Measurements from ENCODE around the gene FLYWCH2.

FLYWCH2 gene

GRCh38 chr16:2853531-2854073 is 29.4 kb upstream of the FLYWCH2 start:
- DNase-seq (ENCODE audit: low read depth) = no peak

GRCh38 chr16:2854700-2855309 is 28.2 kb upstream of the FLYWCH2 start:
- no peak for DNase-seq (ENCODE audit: low read depth)

GRCh38 chr16:2855536-2855935 is 27.5 kb upstream of the FLYWCH2 start:
- DNase-seq (ENCODE audit: low read depth) = no peak

GRCh38 chr16:2856061-2856670 is 26.8 kb upstream of the FLYWCH2 start:
- no peak for DNase-seq (ENCODE audit: low read depth)

- DNase-seq (ENCODE audit: low read depth) = no peak
These were observed 26.1 kb upstream of the FLYWCH2 start for GRCh38 chr16:2856686-2857450.

GRCh38 chr16:2857451-2858244 is 25.4 kb upstream of the FLYWCH2 start, which contains the start of gene PRSS22:
Gene PRSS22 (minus strand): TSS chr16:2858170. CDS start chr16:2858104, 66 bp downstream.
- DNase-seq (ENCODE audit: low read depth) = no peak

- DNase-seq (ENCODE audit: low read depth) = no peak
These were observed 24.6 kb upstream of the FLYWCH2 start for GRCh38 chr16:2858245-2859025.

- no peak for DNase-seq (ENCODE audit: low read depth)
These were observed 23.2 kb upstream of the FLYWCH2 start for GRCh38 chr16:2859686-2860265.

- no peak for DNase-seq (ENCODE audit: low read depth)
These were observed 22.0 kb upstream of the FLYWCH2 start for GRCh38 chr16:2860826-2861567.

- no peak for DNase-seq (ENCODE audit: low read depth)
These were observed 17.4 kb upstream of the FLYWCH2 start for GRCh38 chr16:2865651-2866050.

GRCh38 chr16:2866431-2866830 is 16.6 kb upstream of the FLYWCH2 start:
- DNase-seq (ENCODE audit: low read depth) = no peak

GRCh38 chr16:2867661-2867986 is 15.4 kb upstream of the FLYWCH2 start:
- no peak for DNase-seq (ENCODE audit: low read depth)

- peak; percentile 93 for DNase-seq (ENCODE audit: low read depth)
These were observed 14.8 kb upstream of the FLYWCH2 start for GRCh38 chr16:2867987-2868789.

- no peak for DNase-seq (ENCODE audit: low read depth)
These were observed 11.1 kb upstream of the FLYWCH2 start for GRCh38 chr16:2871926-2872325.

- DNase-seq (ENCODE audit: low read depth) = no peak
These were observed 8.7 kb upstream of the FLYWCH2 start for GRCh38 chr16:2874032-2874911.

GRCh38 chr16:2874912-2875362 is 8.1 kb upstream of the FLYWCH2 start:
- DNase-seq (ENCODE audit: low read depth) = peak; percentile 65

GRCh38 chr16:2879854-2880508 is 3.0 kb upstream of the FLYWCH2 start:
- DNase-seq (ENCODE audit: low read depth) = no peak
